Glomerular visceral epithelial cell (primary cell): ENCODE results near the gene BCKDHB.

Source experiments
- DNase-seq: peaks from one replicate; pipeline ENCODE4 v3.0.0-alpha.2; 2016; ENCODE audit errors: extremely low spot score

BCKDHB gene

GRCh38 chr6:80382811-80383210 is 276.3 kb downstream of the BCKDHB start:
- DNase-seq, result no peak

DNA sequence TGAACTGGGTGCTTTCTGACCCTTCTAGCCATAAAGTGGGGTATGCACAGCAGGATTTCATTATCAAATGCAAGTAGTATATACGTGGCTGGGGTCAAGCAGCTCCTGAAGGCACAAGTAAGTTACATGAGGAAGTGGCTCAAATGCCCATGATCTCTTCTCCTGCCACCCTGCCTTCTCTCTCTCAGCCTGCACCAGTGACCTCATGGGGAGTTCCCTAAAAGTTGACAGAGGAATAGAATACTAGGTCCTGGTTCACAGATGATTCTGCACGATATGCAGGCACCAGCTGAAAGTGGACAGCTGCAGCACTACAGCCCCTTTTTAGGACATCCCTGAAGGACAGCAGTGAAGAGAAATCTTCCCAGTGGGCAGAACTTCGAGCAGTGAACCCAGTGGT is 282.0 kb downstream of the BCKDHB start:
- no peak for DNase-seq
